Activated CD4-positive, alpha-beta T cell treated with anti-CD3 and anti-CD28 coated beads, Interleukin-10, Interleukin-2, amounts not matched to agents 100 ng/mL and 50 ng/mL, durations not matched to agents 16 hours and 8 hours (primary cell): Measurements from ENCODE around the gene USP11.

Experiments
- DNase-seq: peaks from one replicate; pipeline ENCODE4 v3.0.0-alpha.2; 2020

Gene USP11

DNA sequence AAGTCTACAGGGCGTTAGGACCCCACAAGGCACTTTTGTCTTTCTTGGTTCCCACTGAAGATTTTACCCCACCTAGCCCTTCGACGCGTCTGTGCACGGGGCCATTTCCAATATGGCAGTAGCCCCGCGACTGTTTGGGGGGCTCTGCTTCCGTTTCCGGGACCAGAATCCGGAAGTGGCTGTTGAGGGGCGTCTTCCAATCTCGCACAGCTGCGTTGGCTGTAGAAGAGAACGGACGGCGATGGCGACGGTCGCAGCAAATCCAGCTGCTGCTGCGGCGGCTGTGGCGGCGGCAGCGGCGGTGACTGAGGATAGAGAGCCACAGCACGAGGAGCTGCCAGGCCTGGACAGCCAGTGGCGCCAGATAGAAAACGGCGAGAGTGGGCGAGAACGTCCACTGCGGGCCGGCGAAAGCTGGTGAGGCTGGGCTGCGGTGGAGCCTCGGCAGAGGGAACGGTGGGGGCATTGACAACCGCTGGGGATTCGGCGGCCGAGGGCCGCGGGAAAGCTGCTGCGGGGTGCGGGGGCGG is at the start of gene USP11:
Gene USP11 (plus strand): TSS at position 207 of the 530 bp plus-strand sequence. CDS start 35 bp downstream, at position 242.
- peak; percentile 49 for DNase-seq

DNA sequence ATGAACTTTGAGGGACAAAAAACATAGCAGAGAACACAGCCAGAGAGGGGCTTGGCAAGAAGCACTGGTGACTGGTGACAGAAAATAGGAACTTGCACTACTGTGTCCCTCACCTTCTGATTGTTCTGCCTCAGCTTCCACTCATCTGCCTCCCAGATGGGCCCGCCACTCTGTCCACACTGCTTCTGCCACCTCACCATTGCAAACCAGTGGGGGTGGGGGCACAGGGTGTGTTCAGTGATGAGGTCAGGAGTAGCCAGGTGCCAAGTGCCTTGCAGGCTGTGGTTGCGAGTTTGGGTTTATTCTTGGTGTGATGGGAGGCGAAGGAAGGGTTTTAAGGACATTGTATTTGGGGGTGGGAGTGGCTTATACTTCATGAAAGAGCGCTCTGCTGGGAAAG is 48.3 kb upstream of the USP11 start:
- DNase-seq, result no peak

DNA sequence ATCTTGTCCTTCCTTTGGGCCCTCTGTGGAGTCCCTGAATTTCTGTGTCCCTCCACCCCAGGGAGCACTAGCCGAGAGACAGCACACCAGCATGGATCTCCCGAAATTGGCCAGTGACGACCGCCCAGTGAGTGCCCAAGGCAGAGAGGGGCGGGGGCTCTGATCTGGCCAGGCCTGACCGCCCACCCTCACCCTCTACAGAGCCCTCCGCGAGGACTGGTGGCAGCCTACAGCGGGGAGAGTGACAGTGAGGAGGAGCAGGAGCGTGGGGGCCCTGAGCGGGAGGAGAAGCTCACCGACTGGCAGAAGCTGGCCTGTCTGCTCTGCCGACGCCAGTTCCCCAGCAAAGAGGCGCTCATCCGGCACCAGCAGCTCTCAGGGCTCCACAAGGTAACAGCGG is 47.6 kb upstream of the USP11 start:
- no peak for DNase-seq

DNA sequence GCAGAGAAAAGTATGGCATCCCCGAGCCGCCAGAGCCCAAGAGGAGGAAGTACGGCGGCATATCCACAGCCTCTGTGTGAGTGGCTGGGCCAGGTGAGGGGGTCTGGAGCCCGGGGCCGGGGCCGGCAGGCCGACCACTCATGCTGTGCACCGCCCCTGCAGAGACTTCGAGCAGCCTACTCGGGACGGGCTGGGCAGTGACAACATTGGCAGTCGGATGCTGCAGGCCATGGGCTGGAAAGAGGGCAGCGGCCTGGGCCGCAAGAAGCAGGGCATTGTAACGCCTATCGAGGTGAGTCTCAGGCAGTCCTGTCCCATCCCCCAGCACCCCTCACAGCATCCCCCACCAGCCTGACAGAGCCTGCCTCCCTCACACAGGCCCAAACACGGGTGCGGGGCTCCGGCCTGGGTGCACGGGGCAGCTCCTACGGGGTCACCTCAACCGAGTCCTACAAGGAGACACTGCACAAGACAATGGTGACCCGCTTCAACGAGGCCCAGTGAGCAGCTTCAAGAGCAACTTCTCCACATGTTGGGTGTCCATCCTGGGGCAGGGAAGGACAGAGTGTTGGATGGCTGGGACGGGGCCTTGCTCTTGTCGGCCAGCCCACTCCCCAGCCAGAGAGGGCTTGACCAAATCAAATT is 46.6 kb upstream of the USP11 start:
- no peak for DNase-seq

DNA sequence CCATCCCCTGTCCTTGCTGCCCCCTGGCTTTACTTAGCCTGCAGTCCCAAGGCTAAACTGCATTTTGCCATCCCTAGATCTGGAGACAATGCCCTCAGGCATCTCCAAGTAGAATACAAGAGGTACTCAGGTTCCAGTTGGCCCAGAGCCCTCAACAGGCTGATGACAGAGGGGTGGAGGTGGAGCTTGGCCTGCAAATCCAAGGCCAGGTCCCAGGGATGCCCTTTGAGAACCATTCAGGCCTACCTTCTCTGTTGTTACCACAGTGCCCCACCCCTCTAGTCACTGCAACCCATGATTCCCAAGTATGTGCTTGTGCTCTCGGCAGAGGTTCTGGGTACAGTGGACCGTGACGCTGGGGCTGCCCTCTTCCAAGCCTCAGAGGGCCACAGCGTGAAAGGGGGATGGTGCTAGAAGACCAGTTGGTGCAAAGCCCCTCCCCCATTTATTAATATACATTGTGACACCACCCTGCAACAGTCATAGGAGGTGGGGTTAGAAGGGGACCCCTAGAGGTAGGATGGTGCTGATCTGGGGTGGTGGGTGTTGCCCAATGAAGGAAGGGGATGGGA is 45.6 kb upstream of the USP11 start:
- DNase-seq, result no peak

DNA sequence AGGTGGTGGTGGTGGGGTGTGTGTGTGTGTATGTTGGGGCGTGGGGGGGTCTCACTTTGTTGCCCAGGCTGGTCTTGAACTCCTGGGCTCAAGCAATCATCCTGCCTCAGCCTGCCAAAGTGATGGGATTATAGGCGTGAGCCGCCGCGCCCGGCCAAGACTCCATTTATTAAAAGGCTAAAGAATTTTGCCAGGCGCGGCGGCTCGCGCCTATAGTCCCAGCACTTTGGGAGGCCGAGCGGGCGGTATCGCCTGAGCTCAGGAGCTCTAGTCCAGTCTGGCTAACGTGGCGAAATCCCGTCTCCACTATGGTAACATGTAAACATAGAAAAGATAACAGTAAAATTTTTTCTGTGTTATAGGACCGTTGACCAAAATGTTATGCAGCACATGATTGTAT is 42.9 kb upstream of the USP11 start:
- DNase-seq, result no peak

DNA sequence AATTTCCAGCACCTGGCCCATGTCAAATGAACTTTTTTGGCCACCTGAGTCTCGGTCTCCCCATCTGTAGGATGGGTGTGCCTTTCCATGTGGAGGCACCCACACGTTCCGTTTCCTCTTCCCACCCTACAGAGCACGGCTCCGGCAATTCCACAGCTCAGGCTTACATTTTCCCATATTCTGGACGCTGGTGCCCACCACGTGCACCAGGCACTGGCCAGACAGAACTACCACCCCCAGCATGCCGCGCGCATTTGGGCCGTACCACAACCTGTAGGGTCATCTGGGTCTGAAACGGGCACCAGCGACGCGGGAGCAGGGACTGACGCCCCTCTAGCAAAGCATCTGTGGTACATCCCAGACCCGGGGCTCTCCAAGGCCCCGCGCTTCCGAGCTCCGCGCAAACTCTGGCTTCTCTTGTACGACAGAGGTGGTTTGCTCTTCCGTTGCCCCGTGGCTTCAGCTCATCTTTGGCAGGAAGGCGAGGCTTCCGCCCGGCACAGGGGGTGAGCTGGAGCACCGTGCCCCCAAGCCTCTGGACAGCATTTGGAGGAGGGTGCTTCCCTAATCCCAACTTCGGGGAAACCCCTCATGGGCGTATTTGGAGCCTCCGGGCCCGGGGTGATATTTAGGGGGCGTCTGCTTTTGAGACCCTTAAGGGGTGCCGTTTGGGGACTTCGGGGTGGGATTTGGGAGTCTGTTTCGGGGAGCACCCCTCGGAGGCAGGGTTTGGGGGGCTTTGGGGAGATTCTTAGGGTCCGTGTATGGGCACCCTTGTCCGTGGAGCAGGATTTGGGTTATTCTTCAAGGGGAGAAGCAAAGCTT is 42.2 kb upstream of the USP11 start:
- peak; percentile 93 for DNase-seq

DNA sequence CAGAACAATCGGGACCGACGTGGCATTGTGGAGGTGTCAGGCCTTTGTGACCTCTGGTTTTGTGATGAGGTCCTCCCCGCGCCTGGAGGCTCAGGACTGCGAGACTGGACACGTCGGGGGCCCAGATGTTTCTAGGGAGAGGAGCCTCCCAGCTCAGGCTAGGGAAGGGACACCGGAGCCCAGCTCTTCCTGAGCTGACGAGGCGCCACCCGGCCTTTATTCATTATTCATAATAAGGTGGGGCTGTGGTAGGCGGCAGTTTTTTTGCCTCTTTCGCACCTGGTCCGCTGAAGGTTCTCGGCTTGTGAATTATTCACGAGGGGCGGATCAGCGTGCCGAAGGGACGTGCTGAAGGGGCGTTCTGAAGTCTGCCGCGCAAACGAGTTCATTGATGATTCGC is 41.5 kb upstream of the USP11 start:
- peak; percentile 51 for DNase-seq

DNA sequence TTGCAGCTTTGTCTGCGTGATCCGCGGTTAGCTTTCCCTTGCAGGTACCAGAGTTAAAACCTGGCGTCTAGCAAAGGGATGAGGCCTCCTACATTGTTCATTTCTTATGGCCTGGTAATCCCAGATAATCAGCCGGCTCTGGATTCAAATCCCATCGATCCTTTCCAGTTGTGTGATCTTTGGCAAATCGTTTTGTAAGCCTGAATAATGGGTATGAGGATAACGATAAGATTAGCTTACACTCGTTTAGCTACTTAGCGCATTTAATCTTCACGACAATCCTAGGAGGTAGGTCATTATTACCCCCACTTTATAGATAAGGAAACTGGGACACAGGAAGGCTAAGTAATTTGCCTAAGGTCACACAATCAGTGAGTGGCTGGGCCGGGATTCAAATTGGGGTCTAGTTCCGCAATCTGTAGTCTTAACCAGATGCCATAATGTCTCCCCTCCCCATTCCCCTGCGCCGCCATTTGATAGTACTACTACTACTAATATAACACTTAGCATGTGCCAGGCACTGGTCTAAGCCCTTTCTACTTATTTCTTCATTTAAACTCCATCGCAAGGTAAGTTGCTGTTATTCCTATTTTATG is 40.9 kb upstream of the USP11 start:
- DNase-seq, result no peak

DNA sequence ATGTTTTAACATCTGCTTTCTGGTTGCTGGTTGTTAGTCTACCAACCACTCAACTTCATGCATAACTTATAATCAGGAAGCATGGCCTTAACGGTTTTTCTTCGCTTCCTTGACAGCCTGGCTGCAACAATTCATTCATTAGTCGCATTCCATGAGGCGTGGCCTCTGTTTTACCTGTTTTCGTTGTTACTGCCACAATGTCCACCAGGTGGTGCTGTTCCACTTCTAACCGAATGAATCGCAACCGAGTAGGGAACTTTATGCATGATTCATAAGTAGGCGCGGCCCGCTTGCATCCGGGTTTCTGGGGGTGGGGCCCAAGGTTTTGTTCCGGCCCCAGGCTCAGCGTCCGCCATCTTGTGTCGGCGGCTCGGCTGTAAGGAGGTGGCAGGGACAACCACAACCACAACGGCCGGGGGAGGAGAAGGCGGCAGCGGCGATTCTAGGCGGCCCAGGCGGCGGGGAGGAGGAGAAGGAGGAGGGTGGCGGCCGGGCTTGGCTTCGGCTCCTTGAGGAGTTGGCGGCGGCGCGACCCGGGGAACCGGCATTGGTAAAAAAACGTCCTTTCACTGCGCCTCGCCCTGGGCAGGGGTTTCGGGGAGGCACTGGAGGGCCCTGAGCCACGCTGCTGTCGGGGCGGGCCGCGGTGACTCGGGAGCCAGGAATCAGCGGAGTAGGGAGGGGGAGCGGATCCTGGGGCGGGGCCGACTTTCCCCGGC is 39.2 kb upstream of the USP11 start, which contains the start of gene UBA1:
Gene UBA1 (plus strand): TSS at position 355 of the 719 bp plus-strand sequence. CDS start 4,974 bp downstream, outside the sequence.
- peak; percentile 98 for DNase-seq

DNA sequence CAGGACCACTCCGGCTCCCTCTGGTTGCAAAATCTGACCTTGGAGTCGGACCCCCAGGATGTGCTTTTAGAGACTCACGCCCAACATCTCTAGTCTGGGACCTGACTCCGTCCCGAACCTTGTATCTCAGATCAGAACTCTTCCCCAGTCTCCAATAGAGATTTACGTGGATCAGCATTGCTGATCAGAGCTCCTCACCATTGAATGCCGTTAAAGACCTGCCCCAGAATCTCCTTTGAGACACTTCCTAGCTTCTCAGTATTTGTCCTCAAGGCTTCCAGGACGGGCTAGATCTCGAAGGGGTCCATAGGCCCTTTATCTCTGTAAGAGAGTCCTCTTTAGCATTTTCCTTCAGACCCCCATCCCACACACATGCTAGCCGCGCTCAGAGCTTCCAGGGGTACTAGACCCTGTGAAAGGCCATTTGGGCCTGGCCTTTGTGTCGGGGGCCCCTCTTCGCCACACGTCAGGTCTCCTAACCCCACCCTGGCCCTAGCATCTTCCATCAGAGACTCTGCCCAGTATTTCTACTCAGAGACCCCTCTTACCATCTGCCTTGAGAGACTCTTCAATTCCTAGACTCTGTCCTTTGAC is 38.5 kb upstream of the USP11 start:
- no peak for DNase-seq

DNA sequence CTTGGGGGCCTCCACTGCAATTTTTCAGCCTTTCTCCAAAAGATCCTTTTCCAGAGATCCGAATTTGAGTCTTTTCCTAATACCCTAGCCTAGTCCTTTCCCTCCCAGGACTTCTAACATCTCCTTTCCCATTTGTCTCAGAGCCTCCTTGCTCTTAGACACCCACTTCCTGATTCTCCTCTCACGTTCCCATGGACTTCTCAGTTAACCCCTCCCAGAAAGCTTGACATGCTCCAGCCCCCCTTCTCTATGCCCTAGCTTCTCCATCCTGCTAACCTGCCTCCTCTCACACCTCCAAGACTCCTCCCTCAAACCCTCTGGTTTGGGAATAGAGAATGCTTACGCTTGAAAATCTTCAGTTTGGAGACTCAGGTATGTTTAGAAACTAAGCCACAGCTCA is 36.7 kb upstream of the USP11 start:
- DNase-seq, result no peak

DNA sequence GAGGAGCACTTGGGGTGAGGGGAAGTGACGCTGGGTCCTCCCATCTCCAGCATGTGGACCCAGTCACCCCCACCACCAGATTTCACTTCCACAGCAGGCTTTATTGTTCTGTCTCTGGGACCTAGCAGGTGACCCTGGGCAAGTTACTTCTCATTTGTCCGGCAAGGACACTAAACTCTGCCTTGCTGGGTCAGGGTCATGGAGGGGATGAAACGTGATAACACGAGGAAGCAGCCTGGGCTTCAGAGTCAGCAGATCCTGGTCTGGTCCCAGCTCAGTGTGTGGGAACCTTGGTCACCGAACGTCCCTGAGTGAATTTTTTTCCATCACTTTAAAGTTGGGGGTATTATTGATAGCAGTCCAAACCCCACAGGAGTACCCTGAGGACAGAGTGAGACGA is 35.3 kb upstream of the USP11 start:
- no peak for DNase-seq

DNA sequence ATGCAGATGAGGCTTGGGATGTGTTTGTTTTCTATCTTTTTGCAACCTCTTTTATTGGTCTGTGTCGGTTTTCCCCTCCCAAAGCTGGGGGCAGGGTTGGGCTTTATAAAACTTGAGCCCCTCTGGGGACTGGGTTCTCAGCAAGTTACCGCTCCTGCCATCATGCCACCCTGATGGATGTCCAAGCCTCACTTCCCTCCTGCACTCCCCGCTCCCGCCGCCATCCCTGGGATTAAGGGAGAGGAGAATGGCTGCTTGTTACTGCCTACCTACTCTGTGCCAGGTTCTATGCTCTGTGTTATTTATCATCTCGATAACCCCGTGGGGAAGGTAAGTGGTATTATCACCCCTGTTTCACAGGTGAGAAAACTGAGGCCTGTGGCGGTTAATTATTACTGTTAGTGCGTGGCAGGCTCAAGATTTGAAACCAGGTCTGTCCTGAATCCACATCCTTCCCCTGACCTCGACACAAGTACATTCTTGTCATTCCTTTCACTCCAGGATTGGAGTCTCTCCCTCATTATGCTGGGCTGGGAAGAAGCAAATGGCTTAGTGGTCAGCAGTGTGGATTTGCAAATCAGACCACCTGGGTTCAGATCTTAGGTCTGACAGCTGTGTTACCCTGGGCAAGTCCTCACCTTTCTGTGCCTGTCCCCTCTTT is 34.7 kb upstream of the USP11 start:
- DNase-seq, result no peak

DNA sequence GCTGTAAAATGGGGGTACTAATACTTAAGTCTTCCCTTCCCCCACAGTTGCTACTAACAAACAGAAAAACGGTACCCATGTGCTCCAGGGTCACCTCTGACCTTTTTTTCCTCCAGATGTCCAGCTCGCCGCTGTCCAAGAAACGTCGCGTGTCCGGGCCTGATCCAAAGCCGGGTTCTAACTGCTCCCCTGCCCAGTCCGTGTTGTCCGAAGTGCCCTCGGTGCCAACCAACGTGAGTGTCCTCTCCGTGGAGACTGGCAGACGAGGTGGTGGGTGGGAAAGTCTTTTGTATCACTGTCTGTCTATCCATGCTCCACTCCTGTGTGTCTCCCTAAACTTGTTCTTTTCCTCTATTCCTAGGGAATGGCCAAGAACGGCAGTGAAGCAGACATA is 34.1 kb upstream of the USP11 start:
- no peak for DNase-seq

DNA sequence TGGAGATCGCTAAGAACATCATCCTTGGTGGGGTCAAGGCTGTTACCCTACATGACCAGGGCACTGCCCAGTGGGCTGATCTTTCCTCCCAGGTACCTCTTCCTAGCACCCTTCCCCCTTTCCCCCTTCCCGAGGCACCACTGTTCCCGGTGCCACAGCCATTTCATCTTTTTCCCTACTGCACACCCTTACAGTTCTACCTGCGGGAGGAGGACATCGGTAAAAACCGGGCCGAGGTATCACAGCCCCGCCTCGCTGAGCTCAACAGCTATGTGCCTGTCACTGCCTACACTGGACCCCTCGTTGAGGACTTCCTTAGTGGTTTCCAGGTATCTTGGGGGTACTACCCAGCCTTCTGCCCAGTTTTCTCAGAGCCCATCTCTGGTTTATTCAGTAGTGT is 33.5 kb upstream of the USP11 start:
- DNase-seq, result no peak

DNA sequence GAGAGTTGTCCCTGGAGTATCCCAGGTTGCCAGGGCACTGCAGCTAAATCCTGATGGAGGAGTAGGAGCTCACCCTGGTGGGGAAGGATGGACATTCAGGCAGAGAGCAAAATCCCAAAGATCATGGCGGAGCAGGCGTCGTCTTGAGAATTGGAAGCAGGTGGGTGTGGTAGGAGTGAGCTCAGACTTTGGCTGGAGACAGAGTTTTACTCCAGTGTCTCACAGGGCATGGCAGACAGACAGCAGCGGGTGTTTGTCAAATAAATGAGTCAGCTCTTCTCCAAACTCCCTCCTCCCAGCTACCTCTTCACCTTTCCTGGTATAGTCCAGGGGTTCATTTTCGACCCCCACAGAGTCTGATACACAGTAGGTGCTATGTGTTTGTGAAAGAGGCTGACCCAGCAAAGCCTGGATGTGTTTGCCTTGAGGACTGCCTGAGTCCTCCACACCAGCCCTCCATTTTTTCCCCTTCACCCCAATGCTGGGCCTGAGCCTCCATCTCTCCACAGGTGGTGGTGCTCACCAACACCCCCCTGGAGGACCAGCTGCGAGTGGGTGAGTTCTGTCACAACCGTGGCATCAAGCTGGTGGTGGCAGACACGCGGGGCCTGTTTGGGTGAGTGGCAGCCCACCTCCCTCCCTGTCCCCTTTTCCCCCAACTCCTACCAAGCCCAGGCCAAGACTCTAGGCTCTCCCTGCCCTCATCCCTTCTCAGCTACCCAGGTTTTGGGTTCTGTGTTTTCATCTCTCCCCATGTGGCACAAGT is 32.2 kb upstream of the USP11 start:
- no peak for DNase-seq

DNA sequence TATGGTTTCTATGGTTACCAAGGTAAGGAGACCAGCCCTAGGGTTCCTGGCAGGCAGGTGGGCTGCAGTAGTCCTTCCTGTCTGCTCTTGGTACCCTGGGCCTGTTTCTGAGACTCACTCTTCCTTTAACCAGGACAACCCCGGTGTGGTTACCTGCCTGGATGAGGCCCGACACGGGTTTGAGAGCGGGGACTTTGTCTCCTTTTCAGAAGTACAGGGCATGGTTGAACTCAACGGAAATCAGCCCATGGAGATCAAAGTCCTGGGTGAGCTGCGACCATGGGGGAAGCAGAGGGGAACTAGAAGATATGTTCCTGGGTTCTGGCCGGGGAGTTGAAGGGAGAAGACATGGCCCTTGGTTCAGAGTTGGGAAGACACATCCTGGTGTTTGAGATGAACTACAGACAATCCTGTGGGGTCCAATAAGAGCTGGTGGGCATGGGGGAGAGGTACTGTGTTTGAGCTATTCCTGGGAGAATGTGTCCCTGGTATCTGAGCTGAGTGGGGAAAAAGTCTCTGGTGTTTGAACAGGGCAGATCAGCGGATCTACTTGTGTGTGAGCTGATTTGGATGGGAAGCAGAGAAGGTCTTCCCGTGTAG is 31.4 kb upstream of the USP11 start:
- no peak for DNase-seq

DNA sequence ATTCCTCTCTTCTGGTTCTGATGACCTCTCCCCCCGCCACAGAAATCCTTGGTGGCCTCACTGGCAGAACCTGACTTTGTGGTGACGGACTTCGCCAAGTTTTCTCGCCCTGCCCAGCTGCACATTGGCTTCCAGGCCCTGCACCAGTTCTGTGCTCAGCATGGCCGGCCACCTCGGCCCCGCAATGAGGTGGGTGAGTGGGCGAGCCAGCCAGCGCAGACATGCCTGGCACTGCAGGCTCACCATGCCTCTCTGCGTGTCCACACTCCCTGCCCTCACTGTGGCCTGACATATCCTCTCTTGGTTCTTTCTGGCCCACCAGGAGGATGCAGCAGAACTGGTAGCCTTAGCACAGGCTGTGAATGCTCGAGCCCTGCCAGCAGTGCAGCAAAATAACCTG is 30.5 kb upstream of the USP11 start:
- no peak for DNase-seq

DNA sequence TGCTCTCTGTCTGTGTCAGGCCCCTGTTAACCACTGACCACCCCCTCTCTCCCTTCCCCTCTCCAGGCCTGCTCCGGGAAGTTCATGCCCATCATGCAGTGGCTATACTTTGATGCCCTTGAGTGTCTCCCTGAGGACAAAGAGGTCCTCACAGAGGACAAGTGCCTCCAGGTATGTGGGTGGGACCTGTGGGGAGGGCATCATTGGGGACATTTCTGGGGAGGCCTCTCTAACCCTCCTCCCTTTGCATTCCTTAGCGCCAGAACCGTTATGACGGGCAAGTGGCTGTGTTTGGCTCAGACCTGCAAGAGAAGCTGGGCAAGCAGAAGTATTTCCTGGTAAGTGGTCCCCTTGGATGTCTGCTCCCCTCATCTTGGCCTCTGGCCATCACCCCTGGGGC is 29.9 kb upstream of the USP11 start:
- DNase-seq, result no peak

DNA sequence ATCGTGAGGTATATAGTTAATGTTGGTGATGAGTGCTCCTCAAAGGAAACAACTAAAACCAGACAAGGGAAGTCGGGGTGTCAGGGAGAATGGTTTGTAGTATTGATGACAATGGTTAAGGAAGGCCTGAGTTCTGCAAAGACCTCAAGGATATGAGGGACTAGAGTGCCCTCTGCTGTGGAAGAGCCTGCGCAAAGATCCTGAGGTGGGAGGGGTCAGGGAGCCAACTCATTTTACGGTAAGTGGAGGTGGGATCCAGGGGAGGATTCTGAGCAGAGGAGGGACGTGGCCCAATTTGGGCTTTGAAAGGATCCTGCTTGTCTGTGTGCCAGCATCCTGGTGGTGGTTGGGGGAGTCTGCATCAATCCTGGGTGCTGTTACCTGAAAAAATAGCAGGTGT is 27.8 kb upstream of the USP11 start:
- no peak for DNase-seq
